WTC11 (cell line): ENCODE measurements around the gene FAM193B. TPM values are rescaled to one million over a fixed set of nuclear protein-coding genes. Genes with fewer than 3 reads are reported as not detected.

ENCODE experiments used
- ATAC-seq: fragments of 200-7000 bp; cut with Tn5 transposase; 2 replicates; pipeline ENCODE4 v1.10.0; 2021; ENCODE audit warnings: mild to moderate bottlenecking, moderate library complexity
- CTCF ChIA-PET: fragments of 300-600 bp; sonication (Branson Sonifier 250); formaldehyde crosslinking; loops from one replicate; lab custom pipeline; 2021; ENCODE audit warnings: antibody characterized with exemption; lab: Charles Lee
- POLR2A ChIA-PET: fragments of 350-600 bp; sonication (Branson Sonifier 250); formaldehyde crosslinking; loops from one replicate; lab custom pipeline; 2021; ENCODE audit warnings: antibody characterized with exemption; lab: Charles Lee
- DNase-seq: peaks from one replicate; pipeline ENCODE4 v3.0.0; 2021; ENCODE audit warnings: low spot score
- H3K27ac Mint-ChIP-seq: 2 replicates; pipeline ENCODE4 v1.8.0; 2021; ENCODE audit warnings: mixed read lengths
- H3K27me3 Mint-ChIP-seq: 2 replicates; pipeline ENCODE4 v1.8.0; 2021; ENCODE audit warnings: low read depth, mild to moderate bottlenecking, moderate library complexity, mixed read lengths
- H3K36me3 Mint-ChIP-seq: 2 replicates; pipeline ENCODE4 v1.8.0; 2021; ENCODE audit warnings: mixed read lengths
- H3K4me1 Mint-ChIP-seq: 2 replicates; pipeline ENCODE4 v1.8.0; 2022; ENCODE audit warnings: mixed read lengths
- H3K4me3 Mint-ChIP-seq: 2 replicates; pipeline ENCODE4 v1.8.0; 2021; ENCODE audit warnings: mild to moderate bottlenecking, moderate library complexity, mixed read lengths
- H3K9me3 Mint-ChIP-seq: 2 replicates; pipeline ENCODE4 v1.8.0; 2021; ENCODE audit warnings: mixed read lengths
- HMGA2 ChIP-seq: fragments of 250-450 bp; sonication (Bioruptor Pico); IDR thresholded peaks from 2 replicates; pipeline ENCODE4 v1.4.0; 2021; ENCODE audit warnings: mild to moderate bottlenecking, moderate library complexity
- MAX ChIP-seq: sonication (generic); formaldehyde crosslinking; IDR thresholded peaks from 2 replicates; pipeline ENCODE4 v1.8.0; 2022; ENCODE audit warnings: mild to moderate bottlenecking, missing genetic modification reagents
- NR1H2 ChIP-seq: sonication (generic); formaldehyde crosslinking; IDR thresholded peaks from 2 replicates; pipeline ENCODE4 v1.9.0; 2021; ENCODE audit warnings: mild to moderate bottlenecking, moderate library complexity, missing genetic modification reagents
- SMAD4 ChIP-seq: sonication (generic); formaldehyde crosslinking; IDR thresholded peaks from 2 replicates; pipeline ENCODE4 v1.8.0; 2022; ENCODE audit warnings: mild to moderate bottlenecking, missing genetic modification reagents
- ZBTB21 ChIP-seq: sonication (generic); formaldehyde crosslinking; IDR thresholded peaks from 2 replicates; pipeline ENCODE4 v1.8.1; 2023; ENCODE audit warnings: mild to moderate bottlenecking, missing genetic modification reagents, borderline replicate concordance
- ZMAT4 ChIP-seq: fragments of 250-450 bp; sonication (Bioruptor Pico); IDR thresholded peaks from 2 replicates; pipeline ENCODE4 v1.9.0; 2021; ENCODE audit warnings: mild to moderate bottlenecking
- ZNF121 ChIP-seq: sonication (generic); formaldehyde crosslinking; IDR thresholded peaks from 2 replicates; pipeline ENCODE4 v1.8.0; 2023; ENCODE audit warnings: missing genetic modification reagents
- ZNF232 ChIP-seq: sonication (generic); formaldehyde crosslinking; IDR thresholded peaks from 2 replicates; pipeline ENCODE4 v1.8.0; 2022; ENCODE audit warnings: mild to moderate bottlenecking, missing genetic modification reagents
- ZNF263 ChIP-seq: sonication (generic); formaldehyde crosslinking; IDR thresholded peaks from 2 replicates; pipeline ENCODE4 v1.8.1; 2022; ENCODE audit warnings: low read depth, mild to moderate bottlenecking, moderate library complexity, missing genetic modification reagents
- ZNF396 ChIP-seq: fragments of 250-450 bp; sonication (Bioruptor Pico); IDR thresholded peaks from 2 replicates; pipeline ENCODE4 v1.8.0; 2021; ENCODE audit warnings: mild to moderate bottlenecking, moderate library complexity, borderline replicate concordance
- total RNA-seq: library from RNA; stranded (reverse); gene quantifications from 3 replicates; pipeline ENCODE4 v1.2.3, GENCODE V29; 2021
- TF ChIP-seq, protein P1 (sequence below): sonication (generic); formaldehyde crosslinking; IDR thresholded peaks from 2 replicates; pipeline ENCODE4 v1.8.1; 2022; ENCODE audit warnings: mild to moderate bottlenecking, missing genetic modification reagents, moderate library complexity, borderline replicate concordance
- TF ChIP-seq, protein P2 (sequence below): sonication (generic); formaldehyde crosslinking; IDR thresholded peaks from 2 replicates; pipeline ENCODE4 v1.8.1; 2023; ENCODE audit warnings: mild to moderate bottlenecking, missing genetic modification reagents
- TF ChIP-seq, protein P3 (sequence below): sonication (generic); formaldehyde crosslinking; IDR thresholded peaks from 2 replicates; pipeline ENCODE4 v1.8.0; 2022; ENCODE audit warnings: missing genetic modification reagents
- TF ChIP-seq, protein P4 (sequence below): fragments of 250-450 bp; sonication (Bioruptor Pico); IDR thresholded peaks from 2 replicates; pipeline ENCODE4 v1.9.0; 2021; ENCODE audit warnings: moderate library complexity, mild to moderate bottlenecking, inconsistent platforms, borderline replicate concordance
- TF ChIP-seq, protein P5 (sequence below): sonication (generic); formaldehyde crosslinking; IDR thresholded peaks from 2 replicates; pipeline ENCODE4 v1.8.1; 2023; ENCODE audit warnings: mild to moderate bottlenecking, missing genetic modification reagents
- TF ChIP-seq, protein P6 (sequence below): sonication (generic); formaldehyde crosslinking; IDR thresholded peaks from 2 replicates; pipeline ENCODE4 v1.8.1; 2022; ENCODE audit warnings: missing genetic modification reagents, borderline replicate concordance

The FAM193B gene
- total RNA-seq, 1 experiment from 2014 or later, result 101 TPM

DNA sequence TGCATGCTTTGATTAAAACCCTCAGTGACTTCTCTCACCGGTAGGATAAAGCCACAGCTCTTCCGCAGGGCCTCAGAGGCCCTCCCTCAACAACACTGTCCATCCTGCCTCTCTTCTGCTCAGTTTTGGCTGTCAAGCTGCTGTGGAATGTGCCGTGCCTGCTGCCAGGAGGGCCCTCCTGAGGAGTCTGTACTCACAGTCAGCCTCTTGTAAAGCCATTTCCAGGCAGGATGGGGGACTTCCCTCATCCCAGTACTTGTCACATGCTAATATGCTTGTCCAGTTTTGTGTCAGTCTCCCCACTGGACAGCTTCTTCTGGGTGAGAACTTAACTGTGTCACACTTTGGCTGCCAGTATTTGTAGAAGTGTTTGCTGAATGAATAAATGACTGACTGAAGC is 23.7 kb downstream of the FAM193B start:
- POLR2A ChIA-PET, result no interaction called here
- H3K9me3 Mint-ChIP-seq, result no peaks in the 10 kb centered on the region
- no peak for DNase-seq
- H3K36me3 Mint-ChIP-seq, result peaks cover 29% of the 10 kb centered on the region
- TF ChIP-seq ZNF232 (no peak), MAX (CRISPR knock-in tag) (no peak), NR1H2 (no peak)
- TF ChIP-seq, protein P1, sequence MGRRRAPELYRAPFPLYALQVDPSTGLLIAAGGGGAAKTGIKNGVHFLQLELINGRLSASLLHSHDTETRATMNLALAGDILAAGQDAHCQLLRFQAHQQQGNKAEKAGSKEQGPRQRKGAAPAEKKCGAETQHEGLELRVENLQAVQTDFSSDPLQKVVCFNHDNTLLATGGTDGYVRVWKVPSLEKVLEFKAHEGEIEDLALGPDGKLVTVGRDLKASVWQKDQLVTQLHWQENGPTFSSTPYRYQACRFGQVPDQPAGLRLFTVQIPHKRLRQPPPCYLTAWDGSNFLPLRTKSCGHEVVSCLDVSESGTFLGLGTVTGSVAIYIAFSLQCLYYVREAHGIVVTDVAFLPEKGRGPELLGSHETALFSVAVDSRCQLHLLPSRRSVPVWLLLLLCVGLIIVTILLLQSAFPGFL (CRISPR knock-in tag), result no peak
- TF ChIP-seq, protein P2, sequence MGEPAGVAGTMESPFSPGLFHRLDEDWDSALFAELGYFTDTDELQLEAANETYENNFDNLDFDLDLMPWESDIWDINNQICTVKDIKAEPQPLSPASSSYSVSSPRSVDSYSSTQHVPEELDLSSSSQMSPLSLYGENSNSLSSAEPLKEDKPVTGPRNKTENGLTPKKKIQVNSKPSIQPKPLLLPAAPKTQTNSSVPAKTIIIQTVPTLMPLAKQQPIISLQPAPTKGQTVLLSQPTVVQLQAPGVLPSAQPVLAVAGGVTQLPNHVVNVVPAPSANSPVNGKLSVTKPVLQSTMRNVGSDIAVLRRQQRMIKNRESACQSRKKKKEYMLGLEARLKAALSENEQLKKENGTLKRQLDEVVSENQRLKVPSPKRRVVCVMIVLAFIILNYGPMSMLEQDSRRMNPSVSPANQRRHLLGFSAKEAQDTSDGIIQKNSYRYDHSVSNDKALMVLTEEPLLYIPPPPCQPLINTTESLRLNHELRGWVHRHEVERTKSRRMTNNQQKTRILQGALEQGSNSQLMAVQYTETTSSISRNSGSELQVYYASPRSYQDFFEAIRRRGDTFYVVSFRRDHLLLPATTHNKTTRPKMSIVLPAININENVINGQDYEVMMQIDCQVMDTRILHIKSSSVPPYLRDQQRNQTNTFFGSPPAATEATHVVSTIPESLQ (CRISPR knock-in tag), result no peak
- CTCF ChIA-PET, result interaction anchor here (0.6 to 1.3 kb wide), 2 partner anchors 22 to 71 kb away, joined by 3 to 4 read pairs; partner anchors contain the start of gene DOK3
- H3K4me3 Mint-ChIP-seq, result no peak overlapping the region
- H3K27ac Mint-ChIP-seq, result no peak overlapping the region
- no peaks in the 10 kb centered on the region for H3K27me3 Mint-ChIP-seq
- ATAC-seq, result no peak
- no peaks in the 10 kb centered on the region for H3K4me1 Mint-ChIP-seq

DNA sequence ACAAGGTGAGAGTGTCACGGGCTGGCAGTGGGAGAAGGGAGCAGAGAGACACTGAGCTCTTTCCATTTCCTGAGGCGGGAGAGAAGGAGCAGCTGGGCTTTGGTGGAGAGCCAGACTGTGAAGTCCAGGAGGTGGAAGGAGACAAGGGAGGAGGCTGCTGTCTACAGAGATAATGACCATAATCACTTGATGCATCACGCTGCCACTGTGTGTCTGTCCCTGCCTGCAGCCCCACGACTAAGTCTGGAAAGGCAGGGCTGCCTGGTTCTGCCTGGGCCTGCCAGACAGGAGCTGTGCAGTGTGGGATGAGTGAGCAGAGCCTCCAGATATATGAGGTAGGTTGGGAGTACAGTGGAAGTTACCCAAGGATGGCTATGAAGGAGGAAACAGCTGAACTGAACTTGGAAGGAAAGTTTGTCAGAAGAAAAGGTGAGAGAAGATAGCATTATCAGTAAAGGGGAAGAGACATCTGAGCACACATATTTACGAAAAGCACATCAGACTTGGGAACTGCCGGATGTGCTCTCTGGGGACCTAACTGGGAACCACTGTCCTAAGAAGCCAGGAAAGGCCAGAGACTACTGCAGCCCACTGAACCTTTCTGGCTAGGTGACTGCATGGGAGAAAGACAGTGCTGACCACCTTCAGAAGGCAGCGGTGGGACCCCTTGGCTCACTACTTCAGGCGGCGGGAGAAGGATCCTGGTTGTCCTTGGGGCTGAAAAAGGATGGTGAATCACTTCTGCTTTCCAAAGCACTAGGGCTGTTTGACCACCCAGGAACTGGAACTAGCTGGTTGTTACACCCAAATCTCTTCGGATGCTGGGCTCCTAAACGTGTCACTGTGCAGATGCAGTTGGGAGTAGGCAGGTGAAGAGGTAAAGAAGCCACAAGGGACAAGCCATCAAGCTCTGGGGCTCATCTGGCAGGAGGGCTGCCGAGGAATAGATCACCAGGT is 24.8 kb downstream of the FAM193B start:
- Mint-ChIP-seq H3K36me3 (peaks cover 27% of the 10 kb centered on the region), H3K4me1 (no peaks in the 10 kb centered on the region), H3K9me3 (no peaks in the 10 kb centered on the region), H3K27ac (no peak overlapping the region), H3K4me3 (no peak overlapping the region), H3K27me3 (no peaks in the 10 kb centered on the region)
- ChIA-PET CTCF (interaction anchor here (1.0 to 1.6 kb wide), 3 partner anchors 8 to 29 kb away, joined by 4 read pairs; partner anchors contain the start of gene DOK3), POLR2A (no interaction called here)
- DNase-seq, result no peak
- TF ChIP-seq, protein P3, sequence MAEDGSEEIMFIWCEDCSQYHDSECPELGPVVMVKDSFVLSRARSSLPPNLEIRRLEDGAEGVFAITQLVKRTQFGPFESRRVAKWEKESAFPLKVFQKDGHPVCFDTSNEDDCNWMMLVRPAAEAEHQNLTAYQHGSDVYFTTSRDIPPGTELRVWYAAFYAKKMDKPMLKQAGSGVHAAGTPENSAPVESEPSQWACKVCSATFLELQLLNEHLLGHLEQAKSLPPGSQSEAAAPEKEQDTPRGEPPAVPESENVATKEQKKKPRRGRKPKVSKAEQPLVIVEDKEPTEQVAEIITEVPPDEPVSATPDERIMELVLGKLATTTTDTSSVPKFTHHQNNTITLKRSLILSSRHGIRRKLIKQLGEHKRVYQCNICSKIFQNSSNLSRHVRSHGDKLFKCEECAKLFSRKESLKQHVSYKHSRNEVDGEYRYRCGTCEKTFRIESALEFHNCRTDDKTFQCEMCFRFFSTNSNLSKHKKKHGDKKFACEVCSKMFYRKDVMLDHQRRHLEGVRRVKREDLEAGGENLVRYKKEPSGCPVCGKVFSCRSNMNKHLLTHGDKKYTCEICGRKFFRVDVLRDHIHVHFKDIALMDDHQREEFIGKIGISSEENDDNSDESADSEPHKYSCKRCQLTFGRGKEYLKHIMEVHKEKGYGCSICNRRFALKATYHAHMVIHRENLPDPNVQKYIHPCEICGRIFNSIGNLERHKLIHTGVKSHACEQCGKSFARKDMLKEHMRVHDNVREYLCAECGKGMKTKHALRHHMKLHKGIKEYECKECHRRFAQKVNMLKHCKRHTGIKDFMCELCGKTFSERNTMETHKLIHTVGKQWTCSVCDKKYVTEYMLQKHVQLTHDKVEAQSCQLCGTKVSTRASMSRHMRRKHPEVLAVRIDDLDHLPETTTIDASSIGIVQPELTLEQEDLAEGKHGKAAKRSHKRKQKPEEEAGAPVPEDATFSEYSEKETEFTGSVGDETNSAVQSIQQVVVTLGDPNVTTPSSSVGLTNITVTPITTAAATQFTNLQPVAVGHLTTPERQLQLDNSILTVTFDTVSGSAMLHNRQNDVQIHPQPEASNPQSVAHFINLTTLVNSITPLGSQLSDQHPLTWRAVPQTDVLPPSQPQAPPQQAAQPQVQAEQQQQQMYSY (CRISPR knock-in tag), result no peak
- TF ChIP-seq ZBTB21 (CRISPR knock-in tag), result no peak
- no peak for TF ChIP-seq SMAD4
- TF ChIP-seq, protein P4, sequence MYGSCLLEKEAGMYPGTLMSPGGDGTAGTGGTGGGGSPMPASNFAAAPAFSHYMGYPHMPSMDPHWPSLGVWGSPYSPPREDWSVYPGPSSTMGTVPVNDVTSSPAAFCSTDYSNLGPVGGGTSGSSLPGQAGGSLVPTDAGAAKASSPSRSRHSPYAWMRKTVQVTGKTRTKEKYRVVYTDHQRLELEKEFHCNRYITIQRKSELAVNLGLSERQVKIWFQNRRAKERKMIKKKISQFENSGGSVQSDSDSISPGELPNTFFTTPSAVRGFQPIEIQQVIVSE, result no peak
- TF ChIP-seq ZMAT4 (CRISPR knock-in tag), result no peak
- ATAC-seq, result no peak

DNA sequence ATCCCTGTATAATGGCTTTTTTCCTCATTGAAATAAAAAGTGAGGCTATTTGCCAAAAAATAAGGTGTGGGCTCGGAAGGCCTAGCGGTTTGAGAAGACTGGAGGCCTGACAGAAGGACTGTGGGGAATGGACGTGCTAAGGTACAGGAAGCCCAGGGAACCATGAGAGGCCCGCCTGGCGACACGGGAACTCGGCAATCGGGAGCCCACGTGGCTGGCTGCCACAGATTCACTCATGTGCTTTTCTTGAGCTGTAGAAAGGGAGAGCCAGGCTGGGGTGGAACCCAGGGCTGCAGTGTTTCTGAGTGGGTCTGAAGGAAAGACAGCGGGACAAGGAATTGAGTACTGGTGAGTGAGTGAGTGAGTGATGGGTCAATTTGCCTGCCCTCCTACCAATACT is 25.7 kb downstream of the FAM193B start:
- Mint-ChIP-seq H3K27ac (no peak overlapping the region), H3K4me1 (no peaks in the 10 kb centered on the region), H3K4me3 (no peak overlapping the region), H3K27me3 (no peaks in the 10 kb centered on the region), H3K36me3 (peaks cover 28% of the 10 kb centered on the region), H3K9me3 (no peaks in the 10 kb centered on the region)
- DNase-seq (no peak), ATAC-seq (no peak)
- ChIA-PET POLR2A (no interaction called here), CTCF (interaction anchor here (1.6 kb wide), 1 partner anchor 28 kb away, joined by 4 read pairs; no protein-coding TSS in a partner anchor)
- TF ChIP-seq, protein P5, sequence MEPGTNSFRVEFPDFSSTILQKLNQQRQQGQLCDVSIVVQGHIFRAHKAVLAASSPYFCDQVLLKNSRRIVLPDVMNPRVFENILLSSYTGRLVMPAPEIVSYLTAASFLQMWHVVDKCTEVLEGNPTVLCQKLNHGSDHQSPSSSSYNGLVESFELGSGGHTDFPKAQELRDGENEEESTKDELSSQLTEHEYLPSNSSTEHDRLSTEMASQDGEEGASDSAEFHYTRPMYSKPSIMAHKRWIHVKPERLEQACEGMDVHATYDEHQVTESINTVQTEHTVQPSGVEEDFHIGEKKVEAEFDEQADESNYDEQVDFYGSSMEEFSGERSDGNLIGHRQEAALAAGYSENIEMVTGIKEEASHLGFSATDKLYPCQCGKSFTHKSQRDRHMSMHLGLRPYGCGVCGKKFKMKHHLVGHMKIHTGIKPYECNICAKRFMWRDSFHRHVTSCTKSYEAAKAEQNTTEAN (CRISPR knock-in tag), result no peak
- no peak for TF ChIP-seq ZNF396 (CRISPR knock-in tag)
- no peak for TF ChIP-seq ZNF121 (CRISPR knock-in tag)
- no peak for TF ChIP-seq HMGA2 (CRISPR knock-in tag)
- TF ChIP-seq, protein P6, sequence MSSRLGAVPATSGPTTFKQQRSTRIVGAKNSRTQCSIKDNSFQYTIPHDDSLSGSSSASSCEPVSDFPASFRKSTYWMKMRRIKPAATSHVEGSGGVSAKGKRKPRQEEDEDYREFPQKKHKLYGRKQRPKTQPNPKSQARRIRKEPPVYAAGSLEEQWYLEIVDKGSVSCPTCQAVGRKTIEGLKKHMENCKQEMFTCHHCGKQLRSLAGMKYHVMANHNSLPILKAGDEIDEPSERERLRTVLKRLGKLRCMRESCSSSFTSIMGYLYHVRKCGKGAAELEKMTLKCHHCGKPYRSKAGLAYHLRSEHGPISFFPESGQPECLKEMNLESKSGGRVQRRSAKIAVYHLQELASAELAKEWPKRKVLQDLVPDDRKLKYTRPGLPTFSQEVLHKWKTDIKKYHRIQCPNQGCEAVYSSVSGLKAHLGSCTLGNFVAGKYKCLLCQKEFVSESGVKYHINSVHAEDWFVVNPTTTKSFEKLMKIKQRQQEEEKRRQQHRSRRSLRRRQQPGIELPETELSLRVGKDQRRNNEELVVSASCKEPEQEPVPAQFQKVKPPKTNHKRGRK (CRISPR knock-in tag), result no peak
- TF ChIP-seq, protein P4, result no peak
- TF ChIP-seq ZNF263 (CRISPR knock-in tag), result no peak
